Fibroblast of lung (primary cell): ENCODE data around the gene DMXL2. TPM values are rescaled to one million over a fixed set of nuclear protein-coding genes. Genes with fewer than 3 reads are reported as not detected.
A peak's percentile ranks its signal among the peaks of the same experiment; 100 is the strongest.
"Not testable (repeated sequence)": the region's sequence is repeated elsewhere in the genome, so short reads cannot be mapped to it uniquely, and the experiment has no call there.

Experiments
- DNase-seq, 2 donors: peaks; one replicate each; pipeline versions ENCODE4 v3.0.0 to v3.0.0-alpha.2; 2010; ENCODE audit warnings: low read depth in 2 of 2
- H2AFZ ChIP-seq: 2 replicates; pipeline ENCODE4 v1.5.1; 2012; ENCODE audit warnings: low read length, control low read depth, inconsistent platforms
- H3K27ac ChIP-seq: 2 replicates; pipeline ENCODE4 v1.5.1; 2011; ENCODE audit warnings: low read length, control low read depth; ENCODE audit not compliant: insufficient read depth
- H3K27me3 ChIP-seq: 2 replicates; pipeline ENCODE4 v1.5.1; 2011; ENCODE audit warnings: mild to moderate bottlenecking, low read length; ENCODE audit not compliant: control insufficient read depth, insufficient read depth
- H3K36me3 ChIP-seq: 2 replicates; pipeline ENCODE4 v1.5.1; 2011; ENCODE audit warnings: low read length; ENCODE audit not compliant: control insufficient read depth, insufficient read depth
- H3K4me1 ChIP-seq: 2 replicates; pipeline ENCODE4 v1.5.1; 2011; ENCODE audit warnings: low read length; ENCODE audit not compliant: control insufficient read depth, insufficient read depth; ENCODE audit errors: extremely low read depth
- H3K4me2 ChIP-seq: 2 replicates; pipeline ENCODE4 v1.5.1; 2011; ENCODE audit warnings: low read length, control low read depth; ENCODE audit not compliant: insufficient read depth; ENCODE audit errors: extremely low read depth
- H3K4me3 ChIP-seq, 4 experiments: fragments of 200-600 bp in 1 of 4; sonication (generic) in 1 of 4; replicated peaks in 1 of 4; 2 replicates each; pipeline ENCODE4 v1.5.1; 2011 to 2016; ENCODE audit warnings: low read length in 4 of 4, low read depth in 3 of 4, mild to moderate bottlenecking in 3 of 4, control low read depth in 2 of 4, inconsistent platforms in 1 of 4, mixed read lengths in 1 of 4; ENCODE audit not compliant: insufficient read depth in 1 of 4; ENCODE audit errors: control extremely low read depth in 1 of 4
- H3K79me2 ChIP-seq: 2 replicates; pipeline ENCODE4 v1.5.1; 2012; ENCODE audit warnings: mild to moderate bottlenecking, low read length, inconsistent platforms; ENCODE audit not compliant: control insufficient read depth, insufficient read depth
- H3K9ac ChIP-seq: 2 replicates; pipeline ENCODE4 v1.5.1; 2011; ENCODE audit warnings: mild to moderate bottlenecking, low read length, control low read depth; ENCODE audit not compliant: insufficient read depth
- H3K9me3 ChIP-seq: 2 replicates; pipeline ENCODE4 v1.5.1; 2012; ENCODE audit warnings: low read depth, low read length; ENCODE audit not compliant: control insufficient read depth, insufficient read depth
- H4K20me1 ChIP-seq: 2 replicates; pipeline ENCODE4 v1.5.1; 2011; ENCODE audit warnings: low read length; ENCODE audit not compliant: control insufficient read depth, insufficient read depth; ENCODE audit errors: extremely low read depth
- EZH2 ChIP-seq: IDR thresholded peaks from 2 replicates; pipeline ENCODE4 v1.5.1; 2012; ENCODE audit warnings: low read length, control low read depth, mild to moderate bottlenecking; ENCODE audit errors: missing control alignments
- polyA plus RNA-seq, 2 donors: library from polyadenylated mRNA; depleted of rRNA in 1 of 2; stranded (reverse) in 1 of 2; unstranded in 1 of 2; fragments of >200 nt; gene quantifications; 2 replicates each; pipeline ENCODE4 v1.2.1, GENCODE V29; 2011 to 2012; ENCODE audit warnings: missing spikeins in 1 of 2
- total RNA-seq: library from RNA; depleted of rRNA; stranded (reverse); fragments of >200 nt; gene quantifications from 2 replicates; pipeline ENCODE4 v1.2.1, GENCODE V29; 2014
- TF ChIP-seq, protein P1 (sequence below), 2 donors: IDR thresholded peaks in 1 of 2; conservative IDR thresholded peaks in 1 of 2; 1 replicate in 1 of 2; 2 replicates in 1 of 2; pipeline ENCODE4 v1.5.1; 2011 to 2012; ENCODE audit warnings: low read length in 2 of 2, control low read depth in 1 of 2, inconsistent platforms in 1 of 2, low read depth in 1 of 2, mild to moderate bottlenecking in 1 of 2

DMXL2 gene
- total and polyA plus RNA-seq, 2 donors (not counting 1 experiment from before 2014, with no cell fraction given): 9.4 to 31.2 TPM

DNA sequence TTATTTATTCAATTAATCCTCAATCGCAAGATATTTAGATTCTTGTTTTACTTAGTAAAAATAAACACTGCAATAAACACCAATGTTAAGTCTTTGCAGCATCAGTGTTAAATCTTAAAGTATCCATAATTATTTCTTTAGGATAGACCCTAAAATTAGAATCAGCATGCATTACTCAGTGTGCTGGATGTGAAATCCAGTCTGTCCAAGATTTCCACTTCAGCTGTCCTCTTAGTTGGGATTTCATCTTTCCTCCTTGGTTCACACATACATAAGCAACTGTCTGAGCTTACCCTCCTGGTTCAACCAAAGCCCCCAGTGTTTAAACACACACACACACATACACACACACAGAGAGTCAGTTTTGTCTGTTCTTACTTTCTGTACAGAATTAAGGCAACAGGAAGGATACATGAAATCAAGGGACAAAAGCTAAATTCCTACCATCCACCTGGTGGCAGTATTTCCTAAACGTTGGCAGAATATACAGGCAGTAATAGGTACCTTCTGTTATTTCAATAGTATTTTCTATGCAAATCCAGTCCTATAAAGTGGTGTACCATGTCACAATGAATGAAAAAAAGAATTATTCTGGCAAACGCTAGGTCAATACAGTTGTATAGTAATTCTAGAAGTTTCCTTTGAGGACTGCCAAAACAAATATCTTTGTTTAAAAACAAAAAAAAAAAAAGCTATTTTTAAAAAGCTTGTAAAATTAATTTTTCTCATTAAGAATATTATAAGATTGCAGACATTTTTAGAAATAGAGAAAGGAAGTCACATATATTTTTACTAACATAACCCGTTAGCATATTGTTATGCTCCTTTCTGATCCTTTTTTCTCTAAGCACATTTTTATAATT, 27.3 kb upstream of the DMXL2 start:
- Histone ChIP-seq H3K79me2 (no peaks in the 10 kb centered on the region), H3K27me3 (no peaks in the 10 kb centered on the region), H3K4me1 (no peaks in the 10 kb centered on the region), H4K20me1 (no peaks in the 10 kb centered on the region), H3K9me3 (no peaks in the 10 kb centered on the region), H3K36me3 (no peaks in the 10 kb centered on the region), H3K9ac (no peak overlapping the region), H2AFZ (no peak overlapping the region), H3K27ac (no peak overlapping the region), H3K4me3 (no peak overlapping the region), H3K4me2 (no peak overlapping the region)
- peak; percentile 59 to 85 for DNase-seq
- TF ChIP-seq EZH2: no peak
- TF ChIP-seq, protein P1, sequence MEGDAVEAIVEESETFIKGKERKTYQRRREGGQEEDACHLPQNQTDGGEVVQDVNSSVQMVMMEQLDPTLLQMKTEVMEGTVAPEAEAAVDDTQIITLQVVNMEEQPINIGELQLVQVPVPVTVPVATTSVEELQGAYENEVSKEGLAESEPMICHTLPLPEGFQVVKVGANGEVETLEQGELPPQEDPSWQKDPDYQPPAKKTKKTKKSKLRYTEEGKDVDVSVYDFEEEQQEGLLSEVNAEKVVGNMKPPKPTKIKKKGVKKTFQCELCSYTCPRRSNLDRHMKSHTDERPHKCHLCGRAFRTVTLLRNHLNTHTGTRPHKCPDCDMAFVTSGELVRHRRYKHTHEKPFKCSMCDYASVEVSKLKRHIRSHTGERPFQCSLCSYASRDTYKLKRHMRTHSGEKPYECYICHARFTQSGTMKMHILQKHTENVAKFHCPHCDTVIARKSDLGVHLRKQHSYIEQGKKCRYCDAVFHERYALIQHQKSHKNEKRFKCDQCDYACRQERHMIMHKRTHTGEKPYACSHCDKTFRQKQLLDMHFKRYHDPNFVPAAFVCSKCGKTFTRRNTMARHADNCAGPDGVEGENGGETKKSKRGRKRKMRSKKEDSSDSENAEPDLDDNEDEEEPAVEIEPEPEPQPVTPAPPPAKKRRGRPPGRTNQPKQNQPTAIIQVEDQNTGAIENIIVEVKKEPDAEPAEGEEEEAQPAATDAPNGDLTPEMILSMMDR (conservative IDR thresholded peaks at IDR 0.05 in 1 of 2, IDR thresholded peaks at IDR 0.05 in 1 of 2; ENCODE audit: low read depth in 1 of 2, low read length in 2 of 2): peak; percentile 71 to 75

DNA sequence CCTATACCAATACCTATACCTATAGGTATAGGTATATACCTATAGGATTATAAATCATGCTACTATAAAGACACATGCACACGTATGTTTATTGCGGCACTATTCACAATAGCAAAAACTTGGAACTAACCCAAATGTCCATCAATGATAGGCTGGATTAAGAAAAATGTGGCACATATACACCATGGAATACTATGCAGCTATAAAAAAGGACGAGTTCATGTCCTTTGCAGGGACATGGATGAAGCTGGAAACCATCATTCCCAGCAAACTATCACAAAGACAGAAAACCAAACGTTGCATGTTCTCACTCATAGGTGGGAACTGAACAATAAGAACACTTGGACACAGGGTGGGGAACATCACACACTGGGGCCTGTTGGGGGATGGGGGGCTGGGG, 26.1 kb upstream of the DMXL2 start:
- H2AFZ ChIP-seq, H3K4me2 ChIP-seq, H3K36me3 ChIP-seq, DNase-seq, H3K4me1 ChIP-seq, H4K20me1 ChIP-seq, H3K79me2 ChIP-seq, H3K9me3 ChIP-seq, H3K9ac ChIP-seq, H3K27me3 ChIP-seq, H3K27ac ChIP-seq, H3K4me3 ChIP-seq: not testable (repeated sequence)

DNA sequence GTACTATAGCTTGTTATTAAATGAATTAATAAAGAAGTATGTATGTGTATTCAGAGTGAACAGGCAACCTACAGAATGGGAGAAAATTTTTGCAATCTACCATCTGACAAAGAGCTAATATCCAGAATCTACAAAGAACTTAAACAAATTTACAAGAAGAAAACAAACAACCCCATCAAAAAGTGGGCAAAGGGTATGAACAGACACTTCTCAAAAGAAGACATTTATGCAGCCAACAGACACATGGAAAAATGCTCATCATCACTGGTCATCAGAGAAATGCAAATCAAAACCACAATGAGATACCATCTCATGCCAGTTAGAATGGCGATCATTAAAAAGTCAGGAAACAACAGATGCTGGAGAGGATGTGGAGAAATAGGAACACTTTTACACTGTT, 25.5 kb upstream of the DMXL2 start:
- H3K4me1 ChIP-seq, H3K9ac ChIP-seq, H3K79me2 ChIP-seq: not testable (repeated sequence)

DNA sequence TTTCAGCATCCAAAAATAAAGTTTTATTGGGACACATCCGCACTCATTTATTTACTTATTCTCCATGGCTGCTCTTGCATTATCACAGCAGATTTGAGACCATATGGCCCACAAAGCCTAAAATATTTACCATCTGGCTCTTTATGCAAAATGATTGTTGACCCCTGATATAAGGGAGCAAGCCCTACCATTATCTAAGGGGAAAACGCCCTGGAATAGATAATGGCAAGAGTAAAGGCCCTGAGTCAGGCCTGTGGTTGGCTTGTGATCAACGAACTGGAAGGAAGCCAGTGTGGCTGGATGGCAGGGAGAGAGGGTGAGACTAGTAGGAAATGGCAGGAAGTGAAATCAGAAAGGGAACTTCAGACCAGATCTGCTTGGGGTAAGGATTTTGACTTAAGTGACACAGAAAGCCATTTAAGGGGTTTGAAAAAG, 24.6 kb upstream of the DMXL2 start:
- Histone ChIP-seq H2AFZ (no peak overlapping the region), H3K36me3 (no peaks in the 10 kb centered on the region), H3K27me3 (peaks cover 3% of the 10 kb centered on the region), H3K4me2 (no peak overlapping the region), H3K9me3 (no peaks in the 10 kb centered on the region), H4K20me1 (no peaks in the 10 kb centered on the region), H3K9ac (no peak overlapping the region), H3K79me2 (no peaks in the 10 kb centered on the region), H3K27ac (no peak overlapping the region), H3K4me1 (no peaks in the 10 kb centered on the region), H3K4me3 (no peak overlapping the region)
- TF ChIP-seq, protein P1 (conservative IDR thresholded peaks at IDR 0.05 in 1 of 2, IDR thresholded peaks at IDR 0.05 in 1 of 2; ENCODE audit: low read depth in 1 of 2, low read length in 2 of 2): no peak
- no peak for TF ChIP-seq EZH2
- DNase-seq: peak; percentile 59

More for the DNA sequence above, 25.5 kb upstream of the DMXL2 start:
- H3K9me3 ChIP-seq, H3K4me3 ChIP-seq, DNase-seq, H2AFZ ChIP-seq, H3K36me3 ChIP-seq, H3K27me3 ChIP-seq, H4K20me1 ChIP-seq, H3K27ac ChIP-seq, H3K4me2 ChIP-seq: not testable (repeated sequence)
